Anterior cingulate cortex (tissue), 58 donors: Measurements from ENCODE around the gene INTS15.

Experiments
- DNase-seq, 58 donors: peaks; one replicate each; lab custom pipeline; 2025; lab: John Stamatoyannopoulos, UW

Gene INTS15

DNA sequence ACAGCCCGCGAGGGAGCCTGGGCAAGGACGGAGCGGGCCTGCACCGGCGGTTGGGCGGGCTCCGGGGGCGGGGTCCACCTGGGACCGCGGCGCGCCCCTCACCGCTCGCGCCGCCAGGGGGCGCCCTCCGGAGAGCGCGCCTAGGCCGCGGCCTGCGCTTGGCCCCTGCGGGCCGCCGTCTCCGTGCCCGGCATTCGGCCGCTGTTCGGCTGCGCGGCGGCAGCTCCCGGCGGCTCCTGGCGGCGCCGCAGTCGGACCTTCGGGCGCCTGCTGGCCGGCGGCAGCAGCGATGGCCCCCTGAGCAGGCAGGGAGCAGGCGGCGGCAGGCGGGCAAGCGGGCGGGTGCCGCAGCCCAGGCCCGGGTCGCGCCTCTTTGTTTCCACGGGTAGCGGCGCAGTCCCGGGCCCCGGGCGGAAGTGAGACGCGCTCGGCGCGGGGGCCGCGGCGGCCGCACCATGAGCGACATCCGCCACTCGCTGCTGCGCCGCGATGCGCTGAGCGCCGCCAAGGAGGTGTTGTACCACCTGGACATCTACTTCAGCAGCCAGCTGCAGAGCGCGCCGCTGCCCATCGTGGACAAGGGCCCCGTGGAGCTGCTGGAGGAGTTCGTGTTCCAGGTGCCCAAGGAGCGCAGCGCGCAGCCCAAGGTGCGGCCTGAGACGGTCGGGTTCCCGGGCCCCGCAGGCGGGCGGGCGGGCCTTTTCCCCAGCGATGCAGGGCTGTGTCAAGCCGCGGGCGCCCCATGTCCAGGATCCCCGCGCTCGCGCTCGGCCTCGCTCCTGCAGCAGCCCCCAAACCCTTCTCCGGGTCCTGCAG lies at the start of gene INTS15:
TSS of gene INTS15 (plus strand) at position 193 of the 816 bp plus-strand sequence. CDS start at position 456, 263 bp downstream.
- peak in 54 of 58 donors; percentile 32 to 86 (median 65) for DNase-seq

DNA sequence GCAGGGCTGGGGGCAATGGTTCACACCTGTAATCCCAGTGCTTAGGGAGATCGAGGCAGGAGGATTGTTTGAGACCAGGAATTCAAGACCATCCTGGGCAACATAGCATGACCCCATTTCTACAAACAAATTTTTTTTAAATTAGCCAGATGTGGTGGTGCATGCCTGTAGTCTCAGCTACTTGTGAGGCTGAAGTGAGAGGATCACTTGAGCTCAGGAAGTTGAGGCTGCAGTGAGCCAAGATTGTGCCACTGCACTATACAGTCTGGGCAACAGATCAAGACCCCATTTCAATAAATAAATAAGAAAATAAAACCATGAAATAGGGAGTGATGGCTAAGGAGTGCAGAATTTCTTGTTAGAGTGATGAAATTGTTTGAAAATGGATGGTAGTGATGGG lies 47.5 kb upstream of the INTS15 start:
- no peak for DNase-seq

DNA sequence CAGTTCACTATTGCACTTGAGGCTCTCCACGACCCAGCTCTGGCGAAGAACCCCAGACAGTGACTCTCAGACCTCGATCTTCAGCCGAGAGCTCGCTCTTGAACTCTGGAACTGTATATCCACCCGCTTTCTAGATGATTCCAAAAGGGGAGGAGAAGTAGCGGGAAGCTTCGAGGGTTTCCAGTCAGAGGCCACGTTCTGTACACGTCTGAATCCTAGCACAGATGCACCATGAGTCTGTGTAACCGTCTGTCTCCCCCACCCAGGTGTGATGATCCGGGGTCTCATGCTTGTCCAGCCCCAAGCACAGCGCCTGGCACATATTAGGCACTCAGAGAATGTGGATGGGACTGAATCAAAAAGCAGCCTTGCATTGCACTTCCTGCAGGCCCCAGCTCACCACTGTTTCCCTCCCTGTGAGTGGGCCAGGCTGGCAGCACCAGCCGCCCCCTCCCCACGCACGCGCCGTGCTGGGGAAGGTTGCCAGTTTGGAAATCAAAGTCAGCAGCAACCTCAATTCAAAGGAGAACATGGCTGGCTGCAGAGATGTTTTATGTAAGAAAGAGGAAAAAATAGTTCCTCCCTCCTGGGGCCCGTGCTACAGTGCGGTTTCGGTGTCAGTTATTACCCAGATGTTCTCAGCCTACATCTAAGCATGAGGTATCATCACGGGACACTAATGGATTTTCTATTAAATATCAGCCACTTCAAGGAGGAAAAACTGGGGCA lies 44.3 kb upstream of the INTS15 start:
- peak in 3 of 58 donors; percentile 14 to 32 (median 21) for DNase-seq

DNA sequence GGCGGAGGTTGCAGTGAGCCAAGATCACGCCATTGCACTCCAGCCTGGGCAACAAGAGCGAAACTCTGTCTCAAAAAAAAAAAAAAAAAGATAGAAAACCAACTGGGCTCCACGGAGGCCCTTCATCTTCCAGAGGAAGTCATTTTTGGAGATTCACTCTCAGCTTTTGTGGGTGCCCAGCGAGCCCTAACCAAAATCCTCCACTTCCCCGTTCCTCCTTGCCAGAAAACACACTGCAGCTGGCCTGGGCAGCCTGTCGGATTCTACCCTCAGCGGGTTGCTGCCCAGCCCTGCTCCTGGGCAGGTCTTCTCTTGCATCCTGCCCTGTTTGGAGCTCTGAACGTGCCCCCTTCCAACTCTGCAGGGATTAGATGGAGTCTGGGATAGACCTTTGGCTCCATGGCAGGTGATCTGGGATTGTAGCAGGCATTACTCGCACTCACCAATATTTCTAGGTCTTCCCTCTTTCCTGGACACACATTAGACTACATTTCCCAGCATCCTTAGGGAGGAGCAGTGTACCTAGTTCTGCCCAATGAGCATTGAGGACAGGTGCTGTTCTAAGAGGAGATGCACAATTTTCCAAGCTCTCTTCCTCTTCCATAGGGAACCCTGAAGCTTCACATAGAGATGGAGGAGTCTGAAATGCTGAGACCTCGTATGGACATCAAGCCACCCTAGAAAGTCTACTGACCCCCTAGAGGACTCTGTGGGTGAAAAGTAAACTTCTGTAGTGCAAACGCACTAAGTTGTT lies 43.1 kb upstream of the INTS15 start:
- no peak for DNase-seq

DNA sequence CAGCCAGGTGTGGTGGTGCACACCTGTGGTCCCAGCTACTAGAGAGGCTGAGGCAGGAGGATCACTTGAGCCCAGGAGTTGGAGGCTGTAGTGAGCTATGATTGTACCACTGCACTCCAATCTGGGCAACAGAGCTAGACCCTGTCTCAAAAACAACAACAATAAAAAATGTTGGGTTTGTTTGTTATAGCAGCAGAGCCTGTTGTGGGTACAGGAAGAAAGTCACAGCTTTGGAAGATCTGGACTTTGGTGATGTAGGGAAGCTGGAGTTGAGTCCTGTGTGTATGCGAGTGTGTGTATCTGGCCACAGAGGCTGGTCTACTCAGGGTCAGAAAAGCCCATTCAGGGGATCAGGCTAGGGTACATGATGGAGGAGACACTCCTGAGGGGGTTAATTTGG lies 42.4 kb upstream of the INTS15 start:
- DNase-seq = no peak

DNA sequence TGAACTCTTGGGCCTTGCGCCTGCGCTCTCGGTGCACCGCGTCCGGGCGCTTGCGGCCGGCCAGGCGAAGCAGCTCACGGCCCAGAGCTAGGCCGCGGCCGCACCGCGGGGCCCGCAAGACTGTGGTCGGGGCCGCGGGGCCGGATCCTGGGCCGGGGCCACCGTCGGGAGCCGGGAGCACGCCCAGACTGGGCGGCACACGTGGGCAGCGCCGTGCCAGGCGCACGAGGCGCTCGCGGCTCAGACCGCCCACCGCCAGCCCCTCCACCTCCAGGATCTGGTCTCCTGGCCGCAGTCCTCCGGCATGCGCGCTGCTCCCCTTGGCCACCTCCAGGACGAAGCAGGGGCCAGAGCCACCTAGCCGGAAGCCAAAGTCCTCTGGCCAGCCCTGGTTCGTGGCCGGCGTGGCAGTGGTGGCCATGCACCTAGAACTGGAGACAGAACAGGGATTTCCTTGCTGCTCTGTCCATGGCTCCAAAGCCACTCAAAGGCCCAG lies 38.8 kb upstream of the INTS15 start, which contains the start of gene GRID2IP:
TSS of gene GRID2IP (minus strand) at position 446 of the 496 bp plus-strand sequence. CDS start at position 421, 25 bp downstream.
- no peak for DNase-seq

DNA sequence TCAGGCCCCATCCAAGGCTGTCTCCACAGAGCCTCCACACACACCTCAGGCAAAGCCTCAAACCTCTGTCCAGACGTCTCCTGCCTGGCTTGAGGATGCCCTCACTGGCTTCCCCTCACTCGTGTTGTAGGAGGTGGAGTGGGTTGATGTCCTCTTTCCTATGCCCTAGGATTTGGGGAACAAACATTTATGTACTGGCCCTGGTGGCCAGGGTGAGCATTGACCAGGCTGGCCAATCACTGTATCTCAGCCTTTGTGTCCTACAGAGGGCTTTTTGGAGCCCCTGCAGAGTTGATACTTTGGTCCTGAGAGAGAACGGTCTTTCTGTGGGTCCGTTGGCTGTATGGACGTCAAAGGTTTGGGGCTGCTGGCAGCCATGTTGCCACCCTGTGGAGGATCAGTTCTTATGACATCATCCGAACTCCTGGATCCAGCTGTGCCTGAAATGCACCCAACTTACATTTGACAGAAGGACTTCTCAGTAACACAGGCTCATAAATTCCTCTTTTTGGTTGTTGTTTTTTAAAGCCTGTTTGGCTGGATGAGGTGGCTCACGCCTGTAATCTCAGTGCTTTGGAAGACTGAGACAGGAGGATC lies 36.3 kb upstream of the INTS15 start:
- DNase-seq = no peak

DNA sequence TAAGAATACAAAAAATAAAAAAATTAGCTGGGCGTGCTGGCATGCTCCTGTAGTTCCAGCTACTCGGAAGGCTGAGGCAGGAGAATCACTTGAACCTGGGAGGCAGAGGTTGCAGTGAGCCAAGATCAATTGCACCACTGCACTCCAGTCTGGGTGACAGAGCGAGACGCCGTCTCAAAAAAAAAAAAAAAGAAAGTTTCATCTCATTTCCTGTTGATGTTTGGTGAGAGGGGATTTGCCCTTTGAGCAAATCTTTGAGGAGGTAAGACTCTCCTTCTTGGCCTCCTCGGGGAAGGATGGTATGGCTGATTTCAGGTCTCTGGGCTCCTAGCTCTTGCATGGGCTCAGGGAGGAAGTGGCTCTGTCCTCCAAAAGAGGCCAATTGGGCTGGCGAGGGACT lies 35.0 kb upstream of the INTS15 start:
- DNase-seq = no peak

DNA sequence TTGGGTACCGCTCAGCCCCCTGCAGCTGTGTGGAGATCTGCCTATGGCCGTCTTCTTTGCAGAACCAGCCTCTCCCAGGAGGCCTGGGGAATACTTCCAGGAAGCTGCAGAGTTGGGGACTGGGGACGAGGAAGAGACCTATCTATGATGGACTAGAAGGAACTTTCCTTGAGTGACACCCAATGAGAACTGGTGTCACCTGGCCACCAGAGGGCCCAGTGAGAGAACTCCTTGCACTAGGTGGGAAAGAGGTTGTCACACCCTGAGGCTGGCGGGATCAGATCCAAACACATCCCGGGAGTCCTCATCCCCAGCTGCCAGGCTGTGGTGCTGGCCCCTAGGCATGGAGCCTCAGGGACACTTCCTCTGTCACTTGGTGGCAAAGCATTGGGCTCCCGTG lies 33.6 kb upstream of the INTS15 start:
- no peak for DNase-seq

DNA sequence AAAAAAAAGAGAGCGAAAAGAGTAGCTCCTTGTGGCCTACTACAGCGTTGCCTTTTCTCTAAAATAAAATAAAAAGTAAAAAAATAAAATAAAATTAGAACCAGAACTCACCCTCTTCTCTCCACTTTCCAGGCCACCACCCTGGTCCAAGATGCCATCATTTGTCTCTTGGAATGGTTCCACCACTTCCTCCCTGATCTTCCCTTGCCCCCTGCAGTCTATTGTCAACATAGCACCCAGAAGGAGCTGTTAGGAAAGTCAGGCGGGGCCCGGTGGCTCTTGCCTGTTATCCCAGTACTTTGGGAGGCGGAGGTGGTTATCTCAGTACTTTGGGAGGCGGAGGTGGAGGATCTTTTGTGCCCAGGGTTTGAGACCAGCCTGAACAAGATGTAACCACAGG lies 31.0 kb upstream of the INTS15 start:
- DNase-seq = no peak

DNA sequence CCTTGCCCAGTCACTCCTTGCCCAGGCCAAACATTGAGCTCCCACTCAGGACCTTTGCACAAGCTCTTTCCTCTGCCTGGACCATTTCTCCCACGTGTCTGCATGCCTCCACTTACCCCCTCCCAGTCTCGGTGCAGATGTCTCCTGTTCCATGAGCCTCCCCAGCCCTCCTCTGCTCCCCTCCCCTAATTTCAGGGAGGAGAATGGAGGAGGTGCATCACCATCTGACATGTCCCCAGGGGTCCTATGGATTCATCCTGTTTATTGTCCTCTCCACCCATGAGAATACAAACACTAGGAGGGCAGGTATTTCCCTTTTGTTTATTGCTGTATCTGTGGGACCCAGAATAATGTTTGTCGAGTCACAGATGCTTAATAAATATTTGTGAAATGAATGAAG lies 29.9 kb upstream of the INTS15 start:
- DNase-seq = no peak

DNA sequence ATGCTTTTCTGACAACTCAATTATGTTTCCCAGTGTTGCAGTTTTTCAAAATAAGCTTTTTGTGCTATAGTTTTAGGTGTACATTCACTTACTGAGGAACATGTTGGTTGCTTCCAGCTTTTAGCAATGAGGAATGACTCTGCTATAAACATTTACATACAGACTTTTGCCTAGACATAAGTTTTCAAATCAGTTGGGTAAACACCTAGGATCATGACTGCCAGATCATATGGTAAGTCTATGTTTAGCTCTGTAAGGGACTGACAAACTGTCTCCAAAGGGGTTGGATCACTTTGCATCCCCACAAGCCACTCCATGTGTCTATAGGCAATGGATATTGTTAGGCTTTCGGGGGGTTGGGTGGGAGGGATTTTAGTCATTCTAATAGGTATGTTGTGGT lies 27.7 kb upstream of the INTS15 start:
- no peak for DNase-seq

DNA sequence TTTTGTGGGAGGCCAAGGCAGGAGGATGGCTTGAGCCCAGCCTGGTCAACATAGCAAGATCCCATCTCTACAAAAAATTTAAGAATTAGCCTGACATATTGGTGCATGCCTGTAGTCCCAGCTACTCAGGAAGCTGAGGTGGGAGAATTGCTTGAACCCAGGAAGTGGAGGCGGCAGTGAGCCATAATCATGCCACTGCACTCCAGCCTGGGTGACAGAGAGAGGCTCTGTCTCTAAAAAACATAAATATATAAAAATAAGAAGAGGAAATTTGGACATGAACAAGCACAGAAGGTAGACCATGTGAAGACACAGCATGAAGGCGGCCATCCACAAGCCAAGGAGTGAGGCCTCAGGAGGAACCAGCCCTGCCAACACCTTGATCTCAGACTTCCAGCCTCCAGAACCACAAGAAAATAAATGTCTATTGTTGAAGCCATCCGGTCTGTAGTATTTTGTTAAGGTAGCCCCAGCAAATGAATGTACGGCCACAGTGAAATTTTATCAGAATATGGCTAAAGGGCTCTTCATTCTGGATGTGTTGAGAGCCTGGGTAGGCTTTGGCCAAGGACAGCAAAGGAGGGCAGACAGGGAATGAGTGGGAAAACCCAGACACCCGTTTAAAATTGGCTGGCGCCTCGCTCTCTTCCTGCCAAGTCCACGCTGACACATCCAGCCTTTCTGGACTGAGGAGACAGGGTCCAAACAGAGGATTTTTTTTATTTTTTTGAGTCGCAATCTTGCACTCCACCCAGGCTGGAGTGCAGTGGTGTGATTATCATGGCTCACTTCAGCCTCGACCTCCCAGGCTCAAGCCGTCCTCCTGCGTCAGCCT lies 25.7 kb upstream of the INTS15 start:
- DNase-seq = peak in 19 of 58 donors; percentile 8 to 38 (median 16)

DNA sequence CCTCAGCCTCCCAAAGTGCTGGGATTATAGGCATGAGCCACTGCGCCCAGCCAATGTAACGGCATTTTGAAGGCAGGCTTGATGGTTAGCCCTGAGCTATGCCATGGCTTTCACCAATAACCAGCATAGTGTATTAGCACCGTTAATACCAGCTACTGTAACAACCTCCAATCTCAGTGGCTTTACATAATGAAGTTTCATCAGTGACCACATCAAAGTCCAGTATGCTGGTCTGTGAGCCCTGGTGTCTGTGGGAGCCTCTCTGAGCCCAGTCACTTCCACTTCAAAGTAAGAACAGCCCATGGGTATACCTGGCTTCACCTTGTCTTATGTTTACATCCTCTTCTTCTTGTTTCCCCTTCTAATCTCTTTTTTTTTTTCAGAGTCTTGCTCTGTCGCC lies 24.2 kb upstream of the INTS15 start:
- DNase-seq = no peak

DNA sequence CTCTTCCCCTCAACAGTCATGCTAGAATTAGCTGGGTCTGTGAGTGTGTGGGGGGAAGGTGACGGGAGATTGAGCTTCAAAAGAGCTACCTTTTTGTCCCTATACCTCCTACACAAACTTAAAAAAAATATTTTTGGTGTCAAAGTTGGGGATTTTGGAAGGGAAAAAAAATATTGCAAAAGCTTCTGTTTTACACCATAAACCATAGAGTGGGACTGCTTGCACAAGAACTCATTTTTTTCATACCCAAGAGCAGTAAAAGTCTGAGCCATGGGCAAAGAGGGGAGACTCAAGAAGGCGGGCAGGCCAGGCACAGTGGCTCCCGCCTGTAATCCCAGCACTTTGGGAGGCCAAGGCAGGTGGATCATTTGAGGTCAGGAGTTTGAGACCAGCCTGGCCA lies 21.9 kb upstream of the INTS15 start:
- DNase-seq = no peak

DNA sequence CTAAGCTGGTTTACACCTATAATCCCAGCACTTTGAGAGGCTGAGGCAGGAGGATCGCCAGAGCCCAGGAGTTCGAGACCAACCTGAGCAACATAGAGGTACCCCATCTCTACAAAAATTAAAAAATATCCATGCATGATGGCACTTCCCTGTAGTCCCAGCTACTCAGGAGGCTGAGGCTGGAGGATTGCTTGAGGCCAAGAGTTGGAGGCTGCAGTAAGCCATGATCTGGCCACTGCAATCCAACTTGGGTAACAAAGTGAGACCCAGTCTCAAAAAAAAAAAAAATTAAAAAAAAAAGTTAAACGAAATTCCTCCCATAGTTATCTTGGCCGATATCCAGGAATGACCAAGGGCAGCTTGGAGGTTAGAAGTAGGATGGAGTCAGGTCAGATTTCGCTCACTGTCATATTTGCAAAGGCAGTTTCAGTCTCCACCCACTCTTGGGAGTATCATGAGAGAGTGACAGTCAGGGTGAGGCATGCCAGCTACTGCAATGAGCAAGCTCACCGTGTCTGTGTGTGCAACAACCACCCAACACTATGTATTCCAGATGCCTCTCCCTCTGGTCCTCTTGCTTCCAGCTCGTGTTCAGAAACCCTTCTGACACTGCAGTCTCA lies 18.6 kb upstream of the INTS15 start:
- DNase-seq = no peak

DNA sequence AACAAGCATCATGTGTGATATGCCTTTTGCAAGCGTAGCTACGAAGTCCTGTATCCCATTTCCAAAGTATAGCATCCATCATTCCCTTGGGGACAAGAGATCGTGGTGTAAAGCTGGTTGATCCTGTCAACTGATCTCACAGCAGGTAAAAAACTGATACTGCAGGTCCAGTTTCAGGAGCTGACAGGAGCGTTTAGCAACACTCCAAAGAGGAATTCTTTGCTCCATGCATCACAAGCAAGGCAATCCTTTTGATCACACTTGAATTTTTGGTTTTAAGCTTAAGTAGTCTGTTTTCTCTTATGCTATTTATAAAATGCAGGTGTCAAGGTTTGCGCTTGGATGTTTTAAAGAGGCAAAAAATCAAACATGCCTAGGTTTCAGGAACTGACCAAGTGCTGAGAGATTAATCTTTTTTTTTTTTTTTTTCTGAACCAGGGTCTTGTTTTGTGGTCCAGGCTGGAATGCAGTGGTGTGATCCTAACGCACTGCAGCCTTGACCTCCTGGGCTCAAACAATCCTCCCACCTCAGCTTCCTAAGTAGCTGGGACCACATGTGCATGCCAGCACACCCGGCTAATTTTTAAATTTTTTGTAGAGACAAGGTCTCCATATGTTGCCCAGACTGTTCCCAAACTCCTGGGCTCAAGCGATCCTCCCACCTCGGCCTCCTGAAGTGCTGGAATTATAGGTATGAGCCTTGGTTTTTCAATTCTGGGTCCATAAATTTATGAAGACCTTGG lies 14.4 kb upstream of the INTS15 start:
- no peak for DNase-seq
